ENCODE measurements around the gene B9D2.
A peak's percentile ranks its signal among the peaks of the same experiment; 100 is the strongest.

GRCh38 chr19:41363753-41364523 lies at the start of gene B9D2:
- TF ChIP-seq CTCF (IDR thresholded peaks at IDR 0.05) (no peak), POLR2A (IDR thresholded peaks at IDR 0.05) (peak; percentile 87), EP300 (IDR thresholded peaks at IDR 0.05) (no peak)

Measured in ovary (tissue), 3 donors.